Thyroid gland (tissue), 4 donors: ENCODE measurements around the gene SEPTIN11. TPM values are rescaled to one million over a fixed set of nuclear protein-coding genes. Genes with fewer than 3 reads are reported as not detected.
A peak's percentile ranks its signal among the peaks of the same experiment; 100 is the strongest.

Experiments used
- DNase-seq, 2 donors: peaks; one replicate each; pipeline ENCODE4 v3.0.0-alpha.2; 2019
- H3K27ac ChIP-seq, 3 donors: fragments of 200-600 bp; sonication (generic); 1 replicate in 2 of 3; 2 replicates in 1 of 3; pipeline ENCODE4 v1.5.1; 2016 to 2019; ENCODE audit warnings: mild to moderate bottlenecking in 1 of 3, moderate library complexity in 1 of 3
- H3K27me3 ChIP-seq: fragments of 200-600 bp; sonication (generic); one replicate; pipeline ENCODE4 v1.5.1; 2019
- H3K36me3 ChIP-seq, 2 donors: fragments of 200-600 bp; sonication (generic); one replicate each; pipeline ENCODE4 v1.5.1; 2016 to 2019
- H3K4me1 ChIP-seq, 2 donors: fragments of 200-600 bp; sonication (generic); one replicate each; pipeline ENCODE4 v1.5.1; 2017 to 2019
- H3K4me3 ChIP-seq, 3 donors: fragments of 200-600 bp; sonication (generic); replicated peaks in 1 of 3; 1 replicate in 2 of 3; 2 replicates in 1 of 3; pipeline ENCODE4 v1.5.1; 2016; ENCODE audit warnings: mild to moderate bottlenecking in 1 of 3
- H3K9me3 ChIP-seq: fragments of 200-600 bp; sonication (generic); one replicate; pipeline ENCODE4 v1.5.1; 2017
- CTCF ChIP-seq, 6 experiments: fragments of 200-600 bp in 3 of 6; fragments of 450-650 bp in 3 of 6; sonication (generic) in 3 of 6; IDR thresholded peaks; one replicate each; pipeline ENCODE4 v1.5.1; 2016 to 2019; ENCODE audit warnings: antibody characterized with exemption in 6 of 6, mild to moderate bottlenecking in 2 of 6, inconsistent platforms in 1 of 6, moderate library complexity in 1 of 6
- POLR2A ChIP-seq, 2 donors: fragments of 450-650 bp; IDR thresholded peaks; one replicate each; pipeline ENCODE4 v1.6.1; 2017; ENCODE audit warnings: antibody characterized with exemption in 2 of 2, mild to moderate bottlenecking in 2 of 2, moderate library complexity in 1 of 2
- WGBS, 2 donors: methylation state at CpG; one replicate each; pipeline ENCODE4 v1.1.5; 2017; 5-methylcytosine and 5-hydroxymethylcytosine counted together
- intact Hi-C: fragments of 100-400 bp; cut with DNase I; formaldehyde crosslinking; loops from one replicate; pipeline ENCODE4 v1.15.1; 2023
- total RNA-seq, 4 donors: library from RNA; depleted of rRNA; stranded (reverse); fragments of >200 nt; gene quantifications; one replicate each; pipeline ENCODE4 v1.2.3, GENCODE V29; 2016

SEPTIN11 gene
- total RNA-seq, result 100 to 1,000 TPM in 1 of 4 donors, 10 to 100 TPM in 3; 39.6 to 207 (median 69.1) TPM

GRCh38 chr4:76949276-76950051 is at the start of gene SEPTIN11:
Gene SEPTIN11 (plus strand): TSS chr4:76949752. CDS start chr4:76949904, 152 bp downstream.
- Histone ChIP-seq H3K4me1 (peaks cover 14 to 17% of the 10 kb centered on the region in 2 donors), H3K27me3 (no peaks in the 10 kb centered on the region), H3K4me3 (peak within 1 kb of the TSS; percentile 51 to 81 (median 63)), H3K9me3 (no peaks in the 10 kb centered on the region), H3K27ac (peak within 1 kb of the TSS; percentile 87 to 95 (median 91)), H3K36me3 (no peaks in the 10 kb centered on the region)
- peak; percentile 94 to 96 for DNase-seq
- peak in 2 of 6 experiments; percentile 11 to 31 for TF ChIP-seq CTCF (IDR thresholded peaks at IDR 0.05)
- peak; percentile 46 to 94 for TF ChIP-seq POLR2A (IDR thresholded peaks at IDR 0.05)
- WGBS, 2 donors, result 0 to 2% methylated on average over 2 to 10 of the region's 87 CpGs
- intact Hi-C loops, result loop anchor here (5.0 kb wide), 1 partner anchor 43 kb away; no protein-coding TSS in a partner anchor

- intact Hi-C loops, result no loop called here
- Histone ChIP-seq H3K36me3 (no peaks in the 10 kb centered on the region), H3K4me1 (peaks cover 0 to 6% of the 10 kb centered on the region in 2 donors), H3K27ac (no peak overlapping the region), H3K9me3 (no peaks in the 10 kb centered on the region), H3K4me3 (no peak overlapping the region), H3K27me3 (no peaks in the 10 kb centered on the region)
- TF ChIP-seq POLR2A (IDR thresholded peaks at IDR 0.05) (no peak), CTCF (IDR thresholded peaks at IDR 0.05) (no peak)
- no peak for DNase-seq
- 68% methylated on average over 3 of the region's 3 CpGs for WGBS, 2 donors
These were observed 47.2 kb upstream of the SEPTIN11 start for GRCh38 chr4:76902233-76902890.

DNA sequence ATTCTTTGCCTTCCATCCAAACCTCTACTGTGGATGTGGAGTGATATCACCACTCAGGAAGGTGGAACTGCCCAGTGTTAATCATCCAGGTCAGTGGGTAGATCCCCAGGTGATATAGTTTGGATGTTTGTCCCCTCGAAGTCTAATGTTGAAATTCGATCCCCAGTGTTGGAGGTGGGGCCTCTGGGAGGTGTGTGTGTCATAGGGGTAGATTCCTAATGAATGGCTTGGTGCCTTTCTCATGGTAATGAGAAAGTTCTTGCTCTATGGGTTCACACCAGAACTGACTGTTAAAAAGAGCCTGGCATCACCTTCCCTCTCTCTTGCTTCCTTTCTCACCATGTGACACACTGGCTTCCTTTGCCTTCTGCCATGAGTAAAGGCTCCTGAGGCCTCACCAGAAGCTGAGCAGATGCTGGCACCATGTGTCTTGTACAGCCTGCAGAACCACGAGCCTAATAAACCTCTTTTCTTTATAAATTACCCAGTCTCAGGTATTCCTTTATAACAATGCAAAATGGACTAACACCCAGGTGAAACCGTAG is 44.8 kb upstream of the SEPTIN11 start:
- no peaks in the 10 kb centered on the region for H3K36me3 ChIP-seq
- DNase-seq, result no peak
- H3K4me3 ChIP-seq, result no peak overlapping the region
- H3K4me1 ChIP-seq, result no peaks in the 10 kb centered on the region
- TF ChIP-seq CTCF (IDR thresholded peaks at IDR 0.05) (no peak), POLR2A (IDR thresholded peaks at IDR 0.05) (no peak)
- intact Hi-C loops, result no loop called here
- H3K27me3 ChIP-seq, result no peaks in the 10 kb centered on the region
- H3K27ac ChIP-seq, result no peak overlapping the region
- WGBS, 2 donors, result 71 to 76% methylated on average over 4 of the region's 4 CpGs
- H3K9me3 ChIP-seq, result no peaks in the 10 kb centered on the region

GRCh38 chr4:76905521-76905920 is 44.0 kb upstream of the SEPTIN11 start:
- no peak overlapping the region for H3K4me3 ChIP-seq
- H3K9me3 ChIP-seq, result no peaks in the 10 kb centered on the region
- H3K27ac ChIP-seq, result no peak overlapping the region
- TF ChIP-seq CTCF (IDR thresholded peaks at IDR 0.05) (no peak), POLR2A (IDR thresholded peaks at IDR 0.05) (no peak)
- H3K4me1 ChIP-seq, result no peaks in the 10 kb centered on the region
- intact Hi-C loops, result no loop called here
- H3K36me3 ChIP-seq, result no peaks in the 10 kb centered on the region
- no peaks in the 10 kb centered on the region for H3K27me3 ChIP-seq
- DNase-seq, result no peak
- WGBS, 2 donors, result 62 to 76% methylated on average over 1 of the region's 1 CpG
